HepG2 (cell line): ENCODE data around the gene KCNQ1OT1. TPM values are rescaled to one million over a fixed set of nuclear protein-coding genes. Genes with fewer than 3 reads are reported as not detected.
A peak's percentile ranks its signal among the peaks of the same experiment; 100 is the strongest.

ENCODE experiments used
- BORCS8-MEF2B ChIP-seq: sonication (generic); formaldehyde crosslinking; IDR thresholded peaks from 2 replicates; pipeline ENCODE4 v1.8.0; 2022; ENCODE audit warnings: mild to moderate bottlenecking, missing genetic modification reagents
- CBX2 ChIP-seq, 2 experiments: fragments of 200-600 bp in 1 of 2; sonication (generic); formaldehyde crosslinking in 1 of 2; IDR thresholded peaks; 2 replicates each; pipeline versions ENCODE4 v1.7.0 to v1.8.1; 2018 to 2022; ENCODE audit warnings: low read depth in 2 of 2, low read length in 1 of 2, mild to moderate bottlenecking in 1 of 2, missing genetic modification reagents in 1 of 2
- CENPBD1 ChIP-seq: sonication (generic); formaldehyde crosslinking; IDR thresholded peaks from 2 replicates; pipeline ENCODE4 v1.8.0; 2022; ENCODE audit warnings: missing genetic modification reagents, low read depth, mild to moderate bottlenecking, borderline replicate concordance
- GTF2F1 ChIP-seq: fragments of 150-350 bp; IDR thresholded peaks from 2 replicates; pipeline ENCODE4 v1.6.1; 2014; ENCODE audit warnings: low read length
- KAT8 ChIP-seq: IDR thresholded peaks from 2 replicates; pipeline ENCODE4 v1.6.1; 2016; ENCODE audit warnings: missing genetic modification reagents, missing compliant biosample characterization
- KLF12 ChIP-seq: sonication (generic); formaldehyde crosslinking; IDR thresholded peaks from 2 replicates; pipeline ENCODE4 v1.4.0; 2020; ENCODE audit warnings: missing genetic modification reagents, borderline replicate concordance
- MED13 ChIP-seq: sonication (generic); formaldehyde crosslinking; IDR thresholded peaks from 2 replicates; pipeline ENCODE4 v1.5.0; 2020; ENCODE audit warnings: missing genetic modification reagents
- MTF1 ChIP-seq: sonication (generic); formaldehyde crosslinking; IDR thresholded peaks from 2 replicates; pipeline ENCODE4 v1.5.0; 2020; ENCODE audit warnings: missing genetic modification reagents
- PAX8 ChIP-seq: sonication (generic); formaldehyde crosslinking; IDR thresholded peaks from 2 replicates; pipeline ENCODE4 v1.8.0; 2022; ENCODE audit warnings: mild to moderate bottlenecking, missing genetic modification reagents, borderline replicate concordance
- PHF8 ChIP-seq: sonication (generic); formaldehyde crosslinking; IDR thresholded peaks from 2 replicates; pipeline ENCODE4 v1.5.0; 2020; ENCODE audit warnings: missing genetic modification reagents
- PPARG ChIP-seq: conservative IDR thresholded peaks from 2 replicates; pipeline ENCODE4 v1.6.1; 2016; ENCODE audit warnings: missing biosample characterization, missing genetic modification reagents
- SETDB1 ChIP-seq: sonication (generic); formaldehyde crosslinking; IDR thresholded peaks from 2 replicates; pipeline ENCODE4 v1.5.1; 2020; ENCODE audit warnings: missing genetic modification reagents, mild to moderate bottlenecking, borderline replicate concordance
- ZEB1 ChIP-seq: IDR thresholded peaks from 2 replicates; pipeline ENCODE4 v1.6.1; 2012; ENCODE audit warnings: mild to moderate bottlenecking, low read depth, inconsistent platforms; ENCODE audit not compliant: insufficient replicate concordance
- ZNF264 ChIP-seq: sonication (generic); formaldehyde crosslinking; IDR thresholded peaks from 2 replicates; pipeline ENCODE4 v1.4.0; 2020; ENCODE audit warnings: missing genetic modification reagents
- ZNF607 ChIP-seq: sonication (generic); formaldehyde crosslinking; IDR thresholded peaks from 2 replicates; pipeline ENCODE4 v1.5.1; 2020; ENCODE audit warnings: missing genetic modification reagents, mild to moderate bottlenecking, borderline replicate concordance
- ZNF672 ChIP-seq: sonication (generic); formaldehyde crosslinking; IDR thresholded peaks from 2 replicates; pipeline ENCODE4 v1.8.1; 2022; ENCODE audit warnings: missing genetic modification reagents
- ZNF792 ChIP-seq: IDR thresholded peaks from 2 replicates; pipeline ENCODE4 v1.6.1; 2016
- ZSCAN30 ChIP-seq: sonication (generic); formaldehyde crosslinking; IDR thresholded peaks from 2 replicates; pipeline ENCODE4 v1.5.0; 2020; ENCODE audit warnings: mild to moderate bottlenecking, missing genetic modification reagents
- polyA plus RNA-seq, 8 experiments: library from polyadenylated mRNA; depleted of rRNA in 3 of 8; stranded (reverse) in 7 of 8; unstranded in 1 of 8; fragments of >200 nt; fragmentation: Illumina TruSeq in 4 of 8; extraction: Trizol in 4 of 8; gene quantifications; 2 replicates each; pipeline versions ENCODE4 v1.2.1 to v1.2.3, GENCODE V29; 2011 to 2016; ENCODE audit warnings: low read depth in 4 of 8, missing spikeins in 1 of 8, mixed read lengths in 1 of 8; ENCODE audit not compliant: insufficient read depth in 1 of 8
- total RNA-seq, 5 experiments: library from RNA; depleted of rRNA; stranded (reverse); fragments of >200 nt; fragmentation: Illumina TruSeq; extraction: Trizol; gene quantifications; 2 replicates each; pipeline ENCODE4 v1.2.3, GENCODE V29; 2016; ENCODE audit warnings: low read depth in 1 of 5
- TF ChIP-seq, protein P1 (sequence below): sonication (generic); formaldehyde crosslinking; IDR thresholded peaks from 2 replicates; pipeline ENCODE4 v1.4.0; 2020; ENCODE audit warnings: low read depth, mild to moderate bottlenecking, missing genetic modification reagents
- TF ChIP-seq, protein P2 (sequence below): sonication (generic); formaldehyde crosslinking; IDR thresholded peaks from 2 replicates; pipeline ENCODE4 v1.5.1; 2020; ENCODE audit warnings: missing genetic modification reagents, mild to moderate bottlenecking, borderline replicate concordance
- TF ChIP-seq, protein P3 (sequence below): sonication (generic); formaldehyde crosslinking; IDR thresholded peaks from 2 replicates; pipeline ENCODE4 v1.5.1; 2020; ENCODE audit warnings: mild to moderate bottlenecking, missing genetic modification reagents, borderline replicate concordance

Gene KCNQ1OT1
- total and polyA plus RNA-seq, 2 of the 13 experiments (the other 11 are each of a cell fraction or from before 2014, with no cell fraction given): 1.3 to 18.9 TPM

DNA sequence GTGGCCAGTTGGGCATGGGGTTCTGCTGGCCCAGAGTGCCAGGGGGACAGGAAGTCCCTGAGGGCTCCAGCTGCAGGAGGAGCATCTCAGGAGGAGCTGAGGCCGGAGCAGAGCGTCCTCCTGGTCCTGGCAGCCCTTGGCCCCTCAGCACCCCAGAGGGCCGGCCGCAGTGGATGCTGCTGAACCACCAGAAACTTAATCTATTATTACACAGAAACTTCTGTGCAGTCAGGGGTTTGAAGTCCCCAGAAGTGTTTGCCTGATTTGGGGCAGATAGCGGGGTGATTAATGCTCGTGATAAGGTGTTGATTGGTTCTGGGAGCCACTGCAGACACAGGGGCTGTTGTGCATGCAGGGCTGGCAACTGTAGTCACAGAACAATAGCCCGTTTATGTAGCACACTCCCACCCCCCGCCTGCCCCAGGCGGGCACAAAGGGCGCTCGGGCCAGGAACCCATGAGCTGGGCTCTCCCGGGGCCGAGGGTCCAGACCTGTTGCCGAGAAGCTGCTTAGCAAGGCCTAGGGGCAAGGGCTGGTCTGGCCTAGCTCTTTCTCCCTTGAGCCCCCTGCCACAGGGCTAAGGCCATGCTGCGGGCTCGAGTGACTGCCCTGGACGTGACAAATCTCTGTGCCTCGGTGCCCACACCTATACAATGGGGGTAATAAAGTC is 29.0 kb upstream of the KCNQ1OT1 start (continued):
- TF ChIP-seq, protein P1, sequence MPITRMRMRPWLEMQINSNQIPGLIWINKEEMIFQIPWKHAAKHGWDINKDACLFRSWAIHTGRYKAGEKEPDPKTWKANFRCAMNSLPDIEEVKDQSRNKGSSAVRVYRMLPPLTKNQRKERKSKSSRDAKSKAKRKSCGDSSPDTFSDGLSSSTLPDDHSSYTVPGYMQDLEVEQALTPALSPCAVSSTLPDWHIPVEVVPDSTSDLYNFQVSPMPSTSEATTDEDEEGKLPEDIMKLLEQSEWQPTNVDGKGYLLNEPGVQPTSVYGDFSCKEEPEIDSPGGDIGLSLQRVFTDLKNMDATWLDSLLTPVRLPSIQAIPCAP (CRISPR knock-in tag): 0 out of 2 replicates have a peak, but pooled peaks have one; percentile 29
- TF ChIP-seq BORCS8-MEF2B (CRISPR knock-in tag) (peak; percentile 56; the same call in 1 of the 2 replicates), SETDB1 (CRISPR knock-in tag) (no peak), ZNF672 (CRISPR knock-in tag) (no peak), MED13 (CRISPR knock-in tag) (peak; percentile 71), PHF8 (peak; percentile 61), CENPBD1 (no peak), ZEB1 (no peak), ZSCAN30 (CRISPR knock-in tag) (no peak), MTF1 (CRISPR knock-in tag) (no peak), PPARG (CRISPR knock-in tag) (peak; percentile 67), KAT8 (peak; percentile 47; the same call in 1 of the 2 replicates), GTF2F1 (no peak), CBX2 (IDR thresholded peaks at IDR 0.05; ENCODE audit: low read depth, low read length) (no peak), CBX2 (CRISPR knock-in tag; IDR thresholded peaks at IDR 0.05; ENCODE audit: low read depth) (no peak), KLF12 (CRISPR knock-in tag) (no peak), ZNF792 (CRISPR knock-in tag) (peak; percentile 84), PAX8 (no peak), ZNF607 (CRISPR knock-in tag) (no peak), ZNF264 (CRISPR knock-in tag) (peak; percentile 69)
- TF ChIP-seq, protein P2, sequence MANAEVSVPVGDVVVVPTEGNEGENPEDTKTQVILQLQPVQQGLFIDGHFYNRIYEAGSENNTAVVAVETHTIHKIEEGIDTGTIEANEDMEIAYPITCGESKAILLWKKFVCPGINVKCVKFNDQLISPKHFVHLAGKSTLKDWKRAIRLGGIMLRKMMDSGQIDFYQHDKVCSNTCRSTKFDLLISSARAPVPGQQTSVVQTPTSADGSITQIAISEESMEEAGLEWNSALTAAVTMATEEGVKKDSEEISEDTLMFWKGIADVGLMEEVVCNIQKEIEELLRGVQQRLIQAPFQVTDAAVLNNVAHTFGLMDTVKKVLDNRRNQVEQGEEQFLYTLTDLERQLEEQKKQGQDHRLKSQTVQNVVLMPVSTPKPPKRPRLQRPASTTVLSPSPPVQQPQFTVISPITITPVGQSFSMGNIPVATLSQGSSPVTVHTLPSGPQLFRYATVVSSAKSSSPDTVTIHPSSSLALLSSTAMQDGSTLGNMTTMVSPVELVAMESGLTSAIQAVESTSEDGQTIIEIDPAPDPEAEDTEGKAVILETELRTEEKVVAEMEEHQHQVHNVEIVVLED (CRISPR knock-in tag): peak; percentile 61
- TF ChIP-seq, protein P3, sequence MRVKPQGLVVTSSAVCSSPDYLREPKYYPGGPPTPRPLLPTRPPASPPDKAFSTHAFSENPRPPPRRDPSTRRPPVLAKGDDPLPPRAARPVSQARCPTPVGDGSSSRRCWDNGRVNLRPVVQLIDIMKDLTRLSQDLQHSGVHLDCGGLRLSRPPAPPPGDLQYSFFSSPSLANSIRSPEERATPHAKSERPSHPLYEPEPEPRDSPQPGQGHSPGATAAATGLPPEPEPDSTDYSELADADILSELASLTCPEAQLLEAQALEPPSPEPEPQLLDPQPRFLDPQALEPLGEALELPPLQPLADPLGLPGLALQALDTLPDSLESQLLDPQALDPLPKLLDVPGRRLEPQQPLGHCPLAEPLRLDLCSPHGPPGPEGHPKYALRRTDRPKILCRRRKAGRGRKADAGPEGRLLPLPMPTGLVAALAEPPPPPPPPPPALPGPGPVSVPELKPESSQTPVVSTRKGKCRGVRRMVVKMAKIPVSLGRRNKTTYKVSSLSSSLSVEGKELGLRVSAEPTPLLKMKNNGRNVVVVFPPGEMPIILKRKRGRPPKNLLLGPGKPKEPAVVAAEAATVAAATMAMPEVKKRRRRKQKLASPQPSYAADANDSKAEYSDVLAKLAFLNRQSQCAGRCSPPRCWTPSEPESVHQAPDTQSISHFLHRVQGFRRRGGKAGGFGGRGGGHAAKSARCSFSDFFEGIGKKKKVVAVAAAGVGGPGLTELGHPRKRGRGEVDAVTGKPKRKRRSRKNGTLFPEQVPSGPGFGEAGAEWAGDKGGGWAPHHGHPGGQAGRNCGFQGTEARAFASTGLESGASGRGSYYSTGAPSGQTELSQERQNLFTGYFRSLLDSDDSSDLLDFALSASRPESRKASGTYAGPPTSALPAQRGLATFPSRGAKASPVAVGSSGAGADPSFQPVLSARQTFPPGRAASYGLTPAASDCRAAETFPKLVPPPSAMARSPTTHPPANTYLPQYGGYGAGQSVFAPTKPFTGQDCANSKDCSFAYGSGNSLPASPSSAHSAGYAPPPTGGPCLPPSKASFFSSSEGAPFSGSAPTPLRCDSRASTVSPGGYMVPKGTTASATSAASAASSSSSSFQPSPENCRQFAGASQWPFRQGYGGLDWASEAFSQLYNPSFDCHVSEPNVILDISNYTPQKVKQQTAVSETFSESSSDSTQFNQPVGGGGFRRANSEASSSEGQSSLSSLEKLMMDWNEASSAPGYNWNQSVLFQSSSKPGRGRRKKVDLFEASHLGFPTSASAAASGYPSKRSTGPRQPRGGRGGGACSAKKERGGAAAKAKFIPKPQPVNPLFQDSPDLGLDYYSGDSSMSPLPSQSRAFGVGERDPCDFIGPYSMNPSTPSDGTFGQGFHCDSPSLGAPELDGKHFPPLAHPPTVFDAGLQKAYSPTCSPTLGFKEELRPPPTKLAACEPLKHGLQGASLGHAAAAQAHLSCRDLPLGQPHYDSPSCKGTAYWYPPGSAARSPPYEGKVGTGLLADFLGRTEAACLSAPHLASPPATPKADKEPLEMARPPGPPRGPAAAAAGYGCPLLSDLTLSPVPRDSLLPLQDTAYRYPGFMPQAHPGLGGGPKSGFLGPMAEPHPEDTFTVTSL: peak; percentile 51; the same call in 1 of the 2 replicates
